COLO668 (cell line): Measurements from ENCODE around the gene FUS.

ENCODE experiments used
- DNase-seq: peaks from one replicate; lab custom pipeline; 2025; ENCODE audit not compliant: unreplicated experiment; lab: John Stamatoyannopoulos, UW

The FUS gene

DNA sequence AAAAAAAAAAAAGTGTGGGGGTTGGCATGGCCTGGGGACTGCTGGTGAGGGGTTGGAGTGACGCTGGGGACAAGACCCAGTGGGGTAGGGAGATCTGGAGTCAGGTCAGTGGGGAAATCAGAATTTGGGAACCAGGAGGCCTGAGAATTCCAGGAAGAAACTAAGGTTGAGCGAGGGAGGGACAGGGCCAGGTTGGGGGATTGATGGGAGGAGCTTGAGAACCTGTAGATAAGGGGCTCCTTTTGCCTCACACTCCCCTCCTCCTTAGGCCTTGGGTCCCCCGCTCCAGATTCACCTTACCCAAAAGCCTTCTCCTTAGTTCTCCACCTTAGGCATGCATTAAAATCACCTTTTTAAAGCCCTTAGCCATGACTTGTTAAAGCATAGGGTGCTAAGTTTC, 45.3 kb downstream of the FUS start:
- DNase-seq = no peak

DNA sequence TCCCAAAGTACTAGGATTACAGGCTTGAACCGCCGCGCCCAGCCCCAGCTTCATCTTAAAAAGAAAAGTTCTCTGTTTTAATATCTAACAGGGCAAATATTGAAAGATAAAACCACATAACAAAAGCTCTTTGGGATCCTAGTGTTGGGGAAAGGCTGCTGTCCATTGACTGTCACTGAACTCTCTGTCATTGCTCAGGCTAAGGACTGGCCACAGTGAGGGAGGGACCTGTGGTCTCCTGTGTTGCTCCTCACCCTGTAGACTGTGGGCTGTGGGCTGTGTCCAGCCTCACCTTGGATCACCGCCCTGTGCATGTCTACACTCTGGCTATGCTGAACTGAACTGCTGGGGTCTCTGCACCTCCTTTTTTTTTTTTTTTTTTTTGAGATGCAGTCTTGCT, 48.3 kb downstream of the FUS start:
- DNase-seq = no peak

DNA sequence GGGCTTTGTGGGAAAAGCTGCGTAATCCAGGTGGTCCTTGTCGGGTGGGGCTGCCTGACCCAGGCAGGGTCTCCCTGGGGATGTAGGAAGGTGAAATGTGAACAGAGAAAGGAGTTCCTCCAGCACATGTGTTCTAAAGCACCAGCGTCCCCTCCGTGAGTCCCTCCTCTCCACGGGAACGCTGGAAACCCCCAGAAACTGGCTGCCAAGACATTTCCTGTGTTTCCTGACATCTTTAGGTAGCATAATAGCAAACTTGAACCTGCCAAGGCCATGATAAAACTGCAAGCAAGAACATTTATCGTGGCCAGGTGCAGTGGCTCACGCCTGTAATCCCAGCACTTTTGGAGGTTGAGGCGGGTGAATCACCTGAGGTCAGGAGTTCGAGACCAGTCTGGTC, 49.6 kb downstream of the FUS start:
- no peak for DNase-seq

DNA sequence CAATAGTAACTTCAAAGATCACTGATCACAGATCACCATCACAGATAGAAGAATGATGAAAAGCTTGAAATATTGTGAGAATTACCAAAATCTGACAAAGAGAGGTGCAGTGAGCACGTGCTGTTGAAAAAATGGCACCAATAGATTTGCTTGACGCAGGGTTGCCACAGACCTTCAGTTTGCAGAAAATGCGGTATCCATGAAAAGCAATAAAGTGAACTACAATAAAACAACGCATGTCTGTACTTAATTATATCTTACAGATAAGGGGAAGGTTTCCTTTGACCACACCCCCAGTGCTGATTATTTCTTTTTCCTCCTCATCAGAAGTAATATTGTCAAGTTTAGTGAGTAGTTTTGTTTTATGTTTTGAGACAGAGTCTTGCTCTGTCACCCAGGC, 58.1 kb downstream of the FUS start:
- DNase-seq = no peak
